Heart right ventricle (tissue), 16 donors: ENCODE results near the gene TBC1D22B. TPM values are rescaled to one million over a fixed set of nuclear protein-coding genes. Genes with fewer than 3 reads are reported as not detected.
A peak's percentile ranks its signal among the peaks of the same experiment; 100 is the strongest.

Experiments used
- ATAC-seq, 8 donors: fragments of 200-7000 bp; cut with Tn5 transposase; one replicate each; pipeline ENCODE4 v1.9.1; 2020; ENCODE audit warnings: mild to moderate bottlenecking in 8 of 8, moderate library complexity in 8 of 8, moderate number of reproducible peaks in 1 of 8
- DNase-seq, 2 donors: peaks; one replicate each; pipeline ENCODE4 v3.0.0-alpha.2; 2020
- H3K27ac ChIP-seq, 10 donors: fragments of 200-600 bp; sonication (generic) in 2 of 10; one replicate each; pipeline versions ENCODE4 v1.5.0 to v1.8.0; 2020 to 2022; ENCODE audit warnings: mild to moderate bottlenecking in 3 of 10
- H3K27me3 ChIP-seq, 7 donors: fragments of 200-600 bp; one replicate each; pipeline ENCODE4 v1.8.0; 2021 to 2022; ENCODE audit warnings: mild to moderate bottlenecking in 2 of 7
- H3K36me3 ChIP-seq, 9 donors: fragments of 200-600 bp; sonication (generic) in 1 of 9; one replicate each; pipeline versions ENCODE4 v1.5.0 to v1.8.0; 2020 to 2022; ENCODE audit warnings: mild to moderate bottlenecking in 2 of 9
- H3K4me1 ChIP-seq, 9 donors: fragments of 200-600 bp; sonication (generic) in 1 of 9; one replicate each; pipeline versions ENCODE4 v1.5.0 to v1.8.0; 2020 to 2022; ENCODE audit warnings: mild to moderate bottlenecking in 4 of 9
- H3K4me3 ChIP-seq, 10 donors: fragments of 200-600 bp; sonication (generic) in 2 of 10; one replicate each; pipeline versions ENCODE4 v1.5.0 to v1.8.0; 2020 to 2022; ENCODE audit warnings: mild to moderate bottlenecking in 7 of 10, moderate library complexity in 2 of 10
- H3K9me3 ChIP-seq, 11 donors: fragments of 200-600 bp in 10 of 11; sonication (generic) in 2 of 11; one replicate each; pipeline versions ENCODE4 v1.5.0 to v1.8.0; 2013 to 2022; ENCODE audit warnings: mild to moderate bottlenecking in 2 of 11, control low read depth in 1 of 11, moderate library complexity in 1 of 11
- WGBS, 2 donors: extraction: QIAGEN DNeasy Blood & Tissue Kit; methylation state at CpG; one replicate each; pipeline ENCODE4 v1.1.7; 2013; ENCODE audit warnings: inconsistent platforms in 1 of 2; 5-methylcytosine and 5-hydroxymethylcytosine counted together
- intact Hi-C, 10 donors: fragments of 100-400 bp; cut with DNase I; formaldehyde crosslinking; loops; one replicate each; pipeline versions ENCODE4 v1.11.1 to v1.14.2; 2022
- polyA plus RNA-seq, 2 donors: library from polyadenylated mRNA; stranded (reverse); fragments of 200-250 nt; gene quantifications; one replicate each; pipeline ENCODE4 v1.2.3, GENCODE V29; 2013
- total RNA-seq, 10 donors: library from RNA; stranded (reverse); fragmentation: NEBNext Ultra II Directional in 3 of 10; extraction: Animal tissue kit (Norgen Biotek cat#: 25700) in 3 of 10; gene quantifications; one replicate each; pipeline versions ENCODE4 v1.2.1 to v1.2.4, GENCODE V29; 2021 to 2023
- TF ChIP-seq, protein P1 (sequence below), 9 donors: fragments of 200-600 bp; sonication (generic) in 2 of 9; IDR thresholded peaks; one replicate each; pipeline versions ENCODE4 v1.5.0 to v1.8.0; 2021 to 2022; ENCODE audit warnings: antibody characterized with exemption in 9 of 9, mild to moderate bottlenecking in 5 of 9, moderate library complexity in 1 of 9
- donor health status: Arrhythmogenic right ventricular cardiomyopathy.
- donor health status: ischemic (EF 13 %, LVEDD 7.1; RV severe dilation, severe dysfunction).
- donor health status: healthy with polysubstance abuse.
- donor health status: DM: no; HTN: yes; CAD: no.
- donor health status: DM: no; HTN: no; CAD: no.
- donor health status: ischemic (EF 25% LVEDD 6.9; RV normal size, moderate dysfunction).
- donor health status: ischemic (EF 25% LVEDD 5.7; RV mildly dilated, moderate dysfunction).
- donor health status: healthy.
- donor health status: DM: yes; HTN: yes; CAD: no.
- donor health status: Ischemic cardiomyopathy.
- donor health status: ischemic (EF 35%, LVEDD 5.7; RV mildly dilated, moderate dysfunction).
- donor health status: nonischemic (EF 11% LVEDD 7.7; RV severe dilation, severe dysfunction).
- donor health status: DM: yes; HTN: yes; CAD: no.
- donor health status: PGD.
- donor health status: ischemic (EF 29% LVEDD 5.4; RV normal size, mild dysfunction).
- donor health status: nonischemic (EF 23%, LVEDD 6.1; RV moderate dilation, normal function).

The TBC1D22B gene
- total and polyA plus RNA-seq, 12 donors, result 5.0 to 8.1 (median 6.3) TPM

DNA sequence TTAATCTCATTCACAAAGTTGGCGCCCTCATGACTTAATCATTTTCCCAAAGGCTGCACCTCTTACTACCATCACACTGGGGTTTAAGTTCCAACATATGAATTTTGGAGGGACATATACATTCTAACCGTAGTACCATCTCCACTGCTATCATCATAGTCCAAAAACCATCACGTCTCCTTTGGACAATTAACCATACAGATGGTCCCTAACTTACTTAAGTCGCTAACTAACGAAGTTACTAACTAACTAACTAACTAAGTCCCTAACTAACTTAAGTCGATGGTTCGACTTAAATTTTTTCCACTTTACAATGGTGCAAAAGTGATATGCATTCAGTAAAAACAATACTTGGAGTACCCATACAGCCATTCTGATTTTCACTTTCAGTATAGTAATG is 24.0 kb upstream of the TBC1D22B start:
- ATAC-seq (no peak), DNase-seq (no peak)
- Histone ChIP-seq H3K4me3 (no peak overlapping the region), H3K36me3 (no peaks in the 10 kb centered on the region), H3K27me3 (no peaks in the 10 kb centered on the region), H3K9me3 (no peaks in the 10 kb centered on the region), H3K27ac (no peak overlapping the region), H3K4me1 (peaks cover 0 to 4% (median 0%) of the 10 kb centered on the region in 9 donors)
- intact Hi-C loops, result no loop called here
- TF ChIP-seq, protein P1, sequence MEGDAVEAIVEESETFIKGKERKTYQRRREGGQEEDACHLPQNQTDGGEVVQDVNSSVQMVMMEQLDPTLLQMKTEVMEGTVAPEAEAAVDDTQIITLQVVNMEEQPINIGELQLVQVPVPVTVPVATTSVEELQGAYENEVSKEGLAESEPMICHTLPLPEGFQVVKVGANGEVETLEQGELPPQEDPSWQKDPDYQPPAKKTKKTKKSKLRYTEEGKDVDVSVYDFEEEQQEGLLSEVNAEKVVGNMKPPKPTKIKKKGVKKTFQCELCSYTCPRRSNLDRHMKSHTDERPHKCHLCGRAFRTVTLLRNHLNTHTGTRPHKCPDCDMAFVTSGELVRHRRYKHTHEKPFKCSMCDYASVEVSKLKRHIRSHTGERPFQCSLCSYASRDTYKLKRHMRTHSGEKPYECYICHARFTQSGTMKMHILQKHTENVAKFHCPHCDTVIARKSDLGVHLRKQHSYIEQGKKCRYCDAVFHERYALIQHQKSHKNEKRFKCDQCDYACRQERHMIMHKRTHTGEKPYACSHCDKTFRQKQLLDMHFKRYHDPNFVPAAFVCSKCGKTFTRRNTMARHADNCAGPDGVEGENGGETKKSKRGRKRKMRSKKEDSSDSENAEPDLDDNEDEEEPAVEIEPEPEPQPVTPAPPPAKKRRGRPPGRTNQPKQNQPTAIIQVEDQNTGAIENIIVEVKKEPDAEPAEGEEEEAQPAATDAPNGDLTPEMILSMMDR (IDR thresholded peaks at IDR 0.05), result no peak
- WGBS, 2 donors, result 85 to 94% methylated on average over 7 of the region's 7 CpGs

DNA sequence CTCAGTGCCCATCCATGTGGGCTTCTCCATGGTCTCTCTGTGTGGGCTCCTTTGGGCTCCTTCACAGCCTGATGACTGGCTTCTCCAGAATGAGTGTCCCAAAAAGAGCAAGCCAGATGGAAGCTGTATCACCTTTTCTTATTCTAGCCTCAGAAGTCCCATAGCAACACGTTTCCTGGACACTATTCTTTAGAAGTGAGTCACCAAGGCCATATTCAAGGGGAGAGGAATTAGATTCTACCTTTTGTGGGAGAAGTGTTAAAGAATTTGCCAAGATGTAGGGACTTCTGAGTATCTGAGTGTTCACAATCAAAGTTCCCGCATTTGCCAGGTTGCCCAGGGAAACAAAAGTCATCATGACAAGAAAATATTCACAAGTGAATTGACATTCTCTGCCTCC is 20.7 kb upstream of the TBC1D22B start:
- WGBS, 2 donors, result 86 to 88% methylated on average over 2 of the region's 2 CpGs
- no peaks in the 10 kb centered on the region for H3K27me3 ChIP-seq
- ATAC-seq (no peak), DNase-seq (no peak)
- H3K4me3 ChIP-seq, result no peak overlapping the region
- H3K9me3 ChIP-seq, result no peaks in the 10 kb centered on the region
- intact Hi-C loops, result no loop called here
- TF ChIP-seq, protein P1 (IDR thresholded peaks at IDR 0.05), result no peak
- peaks cover under 1 to 38% (median 17%) of the 10 kb centered on the region in 9 donors for H3K4me1 ChIP-seq
- no peaks in the 10 kb centered on the region for H3K36me3 ChIP-seq
- H3K27ac ChIP-seq, result no peak overlapping the region

DNA sequence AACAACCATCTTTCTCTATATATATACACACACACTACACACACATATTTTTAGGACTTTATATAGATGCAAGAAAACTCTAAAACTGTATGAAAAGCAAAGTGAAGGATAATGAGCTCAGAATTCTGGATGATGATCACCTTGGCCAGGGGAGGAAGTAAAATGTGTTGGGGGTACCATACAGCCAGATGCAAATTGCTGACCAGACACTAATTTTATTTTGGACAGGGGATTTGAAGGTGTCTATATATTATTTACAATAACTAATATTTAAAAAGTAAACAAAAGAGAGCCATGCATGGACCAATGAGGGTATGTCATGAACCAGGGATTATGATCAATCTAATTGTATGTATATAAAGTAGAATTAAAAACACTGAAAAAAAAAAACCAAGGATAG is 19.8 kb upstream of the TBC1D22B start:
- intact Hi-C loops, result no loop called here
- Histone ChIP-seq H3K4me3 (no peak overlapping the region), H3K4me1 (peaks cover 3 to 47% (median 21%) of the 10 kb centered on the region in 9 donors), H3K27ac (no peak overlapping the region), H3K9me3 (no peaks in the 10 kb centered on the region), H3K27me3 (no peaks in the 10 kb centered on the region), H3K36me3 (no peaks in the 10 kb centered on the region)
- TF ChIP-seq, protein P1 (IDR thresholded peaks at IDR 0.05), result no peak
- no peak for DNase-seq
- ATAC-seq, result no peak

DNA sequence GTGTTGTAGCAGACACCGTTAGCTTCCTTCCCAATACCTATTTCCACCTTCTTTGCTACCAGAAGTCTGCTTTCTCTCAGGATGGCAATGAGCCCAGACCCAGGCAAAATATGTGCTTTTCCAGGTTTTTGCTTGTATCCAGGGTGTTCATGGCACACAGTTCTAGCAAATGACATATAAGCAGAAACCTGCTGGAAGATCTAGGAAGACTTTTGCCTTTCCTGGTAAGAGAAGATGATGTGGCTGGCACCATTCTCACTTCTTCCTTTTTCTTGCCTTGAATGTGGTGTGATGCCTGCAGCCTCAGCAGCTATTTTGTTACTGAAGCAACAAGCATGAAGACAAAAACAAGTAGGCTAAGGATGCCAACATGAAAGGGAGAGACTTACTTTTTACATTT is 19.2 kb upstream of the TBC1D22B start:
- no peak overlapping the region for H3K4me3 ChIP-seq
- intact Hi-C loops, result no loop called here
- DNase-seq, result no peak
- H3K4me1 ChIP-seq, result peaks cover 3 to 53% (median 27%) of the 10 kb centered on the region in 9 donors
- H3K27me3 ChIP-seq, result no peaks in the 10 kb centered on the region
- 70 to 74% methylated on average over 1 of the region's 1 CpG for WGBS, 2 donors
- H3K9me3 ChIP-seq, result no peaks in the 10 kb centered on the region
- no peak for ATAC-seq
- TF ChIP-seq, protein P1 (IDR thresholded peaks at IDR 0.05), result no peak
- peak overlapping the region in 2 of 10 donors; percentile 90 to 92 for H3K27ac ChIP-seq
- no peaks in the 10 kb centered on the region for H3K36me3 ChIP-seq
